ENCODE data around the gene SLCO3A1.
"Not testable (repeated sequence)": the region's sequence is repeated elsewhere in the genome, so short reads cannot be mapped to it uniquely, and the experiment has no call there.

The SLCO3A1 gene

GRCh38 chr15:92070251-92070650 lies 216.7 kb downstream of the SLCO3A1 start:
- DNase-seq (ENCODE audit: low read depth in 2 of 2), result not testable (repeated sequence)

GRCh38 chr15:92071045-92071634 lies 217.6 kb downstream of the SLCO3A1 start:
- no peak for DNase-seq (ENCODE audit: low read depth in 2 of 2)

GRCh38 chr15:92073044-92073785 lies 219.7 kb downstream of the SLCO3A1 start:
- DNase-seq (ENCODE audit: low read depth in 2 of 2), result no peak

GRCh38 chr15:92074101-92074500 lies 220.6 kb downstream of the SLCO3A1 start:
- DNase-seq (ENCODE audit: low read depth in 2 of 2), result no peak

- DNase-seq (ENCODE audit: low read depth in 2 of 2), result no peak
Observed at GRCh38 chr15:92074646-92075045, 221.1 kb downstream of the SLCO3A1 start.

GRCh38 chr15:92075764-92076163 lies 222.3 kb downstream of the SLCO3A1 start:
- no peak for DNase-seq (ENCODE audit: low read depth in 2 of 2)

GRCh38 chr15:92076541-92076940 lies 223.0 kb downstream of the SLCO3A1 start:
- no peak for DNase-seq (ENCODE audit: low read depth in 2 of 2)

GRCh38 chr15:92077353-92078085 lies 224.0 kb downstream of the SLCO3A1 start:
- peak in 1 of 2 donors; percentile 24 for DNase-seq (ENCODE audit: low read depth in 2 of 2)

- no peak for DNase-seq (ENCODE audit: low read depth in 2 of 2)
Observed at GRCh38 chr15:92078270-92078669, 224.8 kb downstream of the SLCO3A1 start.

- DNase-seq (ENCODE audit: low read depth in 2 of 2), result no peak
Observed at GRCh38 chr15:92079047-92079446, 225.5 kb downstream of the SLCO3A1 start.

- no peak for DNase-seq (ENCODE audit: low read depth in 2 of 2)
Observed at GRCh38 chr15:92079647-92080255, 226.2 kb downstream of the SLCO3A1 start.

GRCh38 chr15:92082006-92082843 lies 228.7 kb downstream of the SLCO3A1 start:
- no peak for DNase-seq (ENCODE audit: low read depth in 2 of 2)

- no peak for DNase-seq (ENCODE audit: low read depth in 2 of 2)
Observed at GRCh38 chr15:92083190-92083589, 229.7 kb downstream of the SLCO3A1 start.

GRCh38 chr15:92087211-92087610 lies 233.7 kb downstream of the SLCO3A1 start:
- no peak for DNase-seq (ENCODE audit: low read depth in 2 of 2)

GRCh38 chr15:92091155-92091734 lies 237.7 kb downstream of the SLCO3A1 start:
- DNase-seq (ENCODE audit: low read depth in 2 of 2), result no peak

- DNase-seq (ENCODE audit: low read depth in 2 of 2), result no peak
Observed at GRCh38 chr15:92092289-92093105, 239.0 kb downstream of the SLCO3A1 start.

GRCh38 chr15:92095693-92096092 lies 242.2 kb downstream of the SLCO3A1 start:
- DNase-seq (ENCODE audit: low read depth in 2 of 2), result no peak

- DNase-seq (ENCODE audit: low read depth in 2 of 2), result no peak
Observed at GRCh38 chr15:92097474-92098178, 244.1 kb downstream of the SLCO3A1 start.

GRCh38 chr15:92098869-92099268 lies 245.4 kb downstream of the SLCO3A1 start:
- no peak for DNase-seq (ENCODE audit: low read depth in 2 of 2)

- DNase-seq (ENCODE audit: low read depth in 2 of 2), result no peak
Observed at GRCh38 chr15:92100301-92100700, 246.8 kb downstream of the SLCO3A1 start.

Measured in stimulated activated CD8-positive, alpha-beta memory T cell treated with anti-CD3 and anti-CD28 coated beads, Interleukin-2, amount 100 ng/mL, for 1 hour (primary cell).